NCI-H1436 treated with DMSO at 0.1 percent for 48 hours (cell line): ENCODE results near the gene PINLYP.

Source experiments
- DNase-seq: peaks from one replicate; lab custom pipeline; 2025; lab: John Stamatoyannopoulos, UW

Gene PINLYP

DNA sequence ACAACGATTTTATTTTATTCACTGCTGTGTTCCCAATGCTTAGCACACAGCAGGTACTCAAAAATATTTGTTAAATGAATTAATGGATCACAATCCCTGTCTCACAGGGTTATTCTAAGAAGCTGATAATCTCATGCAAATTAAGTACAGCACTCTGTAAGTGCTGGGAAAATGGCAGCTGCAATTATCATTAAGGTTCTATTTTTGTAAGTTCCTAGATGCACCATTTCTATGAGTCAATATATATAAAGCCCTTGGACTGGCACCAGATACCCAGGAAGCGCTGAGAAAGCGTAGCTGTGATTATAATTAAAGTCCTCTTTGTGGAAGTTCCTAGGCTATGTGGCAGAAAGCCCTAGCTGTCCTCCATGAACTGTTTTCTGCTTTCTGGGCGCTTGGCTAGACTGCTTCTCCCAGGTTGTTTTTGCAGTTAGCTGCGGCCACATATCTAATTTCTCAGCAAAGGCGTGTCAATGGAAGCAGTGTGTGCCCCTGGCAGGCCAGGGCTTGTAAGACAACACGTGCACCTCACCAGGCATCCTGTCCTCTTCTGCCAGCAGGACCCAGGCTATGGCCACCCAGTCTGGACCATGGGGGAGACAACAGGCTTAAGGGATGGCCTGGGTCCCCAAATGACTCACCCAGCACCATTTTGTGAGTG, 31.1 kb downstream of the PINLYP start:
- DNase-seq = peak; percentile 25

- no peak for DNase-seq
Observed at GRCh38 chr19:43607238-43608205, 31.9 kb downstream of the PINLYP start.

GRCh38 chr19:43609872-43610271, 34.3 kb downstream of the PINLYP start:
- DNase-seq = no peak

DNA sequence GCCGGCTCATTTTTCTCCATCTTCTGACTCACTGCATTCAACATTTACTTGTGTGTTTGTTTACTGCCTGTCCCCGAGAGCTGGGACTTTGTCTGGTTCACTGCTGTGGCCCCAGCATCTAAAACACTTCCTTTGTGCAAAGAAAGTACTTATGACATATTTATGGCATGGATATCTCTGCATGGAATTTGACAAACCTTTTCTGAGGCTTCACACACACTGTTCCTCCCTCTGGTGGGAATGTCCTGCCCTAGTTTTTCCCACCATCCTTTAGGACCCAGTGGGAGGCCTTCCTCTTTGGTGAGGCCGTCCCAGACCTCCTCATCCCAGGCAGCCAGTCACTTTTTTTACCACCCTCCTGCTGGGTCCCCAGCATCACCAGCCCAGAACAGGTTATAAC, 34.9 kb downstream of the PINLYP start:
- no peak for DNase-seq

DNA sequence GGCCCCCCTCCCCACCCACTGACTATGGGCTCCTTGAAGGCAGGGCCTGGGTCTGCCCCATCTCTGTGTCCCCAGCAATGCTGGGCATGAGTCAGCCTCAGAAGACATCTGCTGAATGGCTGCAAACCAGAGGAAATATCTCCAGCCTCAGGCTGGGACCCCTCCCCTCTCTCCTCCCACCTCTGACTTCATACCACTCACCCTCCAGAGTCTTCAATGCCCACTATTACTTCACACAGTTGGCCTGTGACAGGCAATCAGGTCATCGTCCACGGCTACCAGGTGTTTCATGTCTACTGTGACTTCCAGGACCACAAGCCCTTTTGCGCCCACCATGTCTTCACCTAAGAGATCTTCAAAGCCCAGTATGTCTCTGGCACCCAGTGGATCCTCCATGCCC, 36.2 kb downstream of the PINLYP start, which contains the start of gene SRRM5:
Gene SRRM5 (plus strand): TSS at position 301 of the 400 bp plus-strand sequence. CDS start 34 bp downstream, at position 335.
- DNase-seq = no peak

DNA sequence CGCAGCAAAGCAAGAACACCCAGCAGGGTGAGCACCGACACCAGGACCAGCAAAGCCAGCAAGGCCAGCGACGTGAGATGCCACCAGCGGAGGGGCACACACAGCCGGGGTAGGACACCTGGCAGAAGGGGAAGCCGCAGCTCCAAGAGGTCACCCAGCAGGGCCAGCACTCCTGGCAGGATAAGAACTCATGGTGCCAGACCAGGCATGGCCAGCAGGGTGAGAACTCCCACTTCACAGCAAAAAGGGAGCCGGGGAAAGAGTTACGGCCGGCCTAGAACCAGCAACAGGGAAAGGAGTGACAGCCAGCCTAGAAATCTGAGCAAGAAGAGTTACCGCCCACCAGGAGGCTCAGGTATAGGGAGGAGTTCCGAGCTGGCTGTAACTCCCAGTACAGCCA, 36.8 kb downstream of the PINLYP start:
- no peak for DNase-seq

- DNase-seq = no peak
Observed at GRCh38 chr19:43616306-43616705, 40.7 kb downstream of the PINLYP start.

DNA sequence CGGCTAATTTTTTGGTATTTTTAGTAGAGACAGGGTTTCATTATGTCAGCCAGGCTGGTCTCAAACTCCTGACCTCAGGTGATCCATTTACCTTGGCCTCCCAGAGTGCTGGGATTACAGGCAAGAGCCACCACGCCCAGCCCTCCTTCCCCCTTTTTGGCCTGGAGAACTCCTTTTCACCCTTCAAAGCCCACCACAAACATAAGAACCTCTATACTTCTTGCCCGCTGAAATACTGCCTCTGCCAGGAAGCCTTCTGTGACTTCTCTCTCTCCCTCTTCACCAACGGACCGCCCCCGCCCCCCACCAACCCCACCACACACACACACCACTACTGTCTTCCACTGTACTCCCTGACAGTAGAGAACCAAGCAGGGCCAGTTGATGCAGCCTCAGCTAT, 41.4 kb downstream of the PINLYP start:
- DNase-seq = no peak

- peak; percentile 31 for DNase-seq
Observed at GRCh38 chr19:43618921-43619261, 43.3 kb downstream of the PINLYP start.

GRCh38 chr19:43619262-43620060, 43.9 kb downstream of the PINLYP start, which contains the start of gene ZNF428:
Gene ZNF428, minus strand, starts transcription at chr19:43619629. Its CDS starts 5,325 bp downstream, at chr19:43614304.
- peak; percentile 88 for DNase-seq

GRCh38 chr19:43620061-43621001, 44.7 kb downstream of the PINLYP start:
- no peak for DNase-seq

DNA sequence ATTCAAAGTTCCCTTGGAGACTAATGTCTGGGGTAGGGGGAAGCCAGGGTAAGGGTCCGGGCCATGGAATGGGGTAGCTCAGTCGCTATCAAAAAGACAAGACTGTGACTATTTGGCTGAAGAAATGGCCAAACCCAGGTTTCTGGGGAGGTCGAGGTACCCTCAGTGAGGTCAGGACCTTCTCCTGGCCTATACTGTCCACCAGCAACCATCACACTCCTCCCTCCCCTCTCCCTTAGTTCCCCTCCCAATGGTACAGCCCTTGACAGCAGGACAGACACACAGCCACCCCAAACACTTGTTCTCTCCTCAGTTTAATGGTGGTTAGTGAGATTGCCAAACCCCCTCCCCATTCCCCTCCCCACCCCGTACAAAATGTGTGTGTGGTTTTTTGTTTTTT, 46.5 kb downstream of the PINLYP start:
- no peak for DNase-seq

DNA sequence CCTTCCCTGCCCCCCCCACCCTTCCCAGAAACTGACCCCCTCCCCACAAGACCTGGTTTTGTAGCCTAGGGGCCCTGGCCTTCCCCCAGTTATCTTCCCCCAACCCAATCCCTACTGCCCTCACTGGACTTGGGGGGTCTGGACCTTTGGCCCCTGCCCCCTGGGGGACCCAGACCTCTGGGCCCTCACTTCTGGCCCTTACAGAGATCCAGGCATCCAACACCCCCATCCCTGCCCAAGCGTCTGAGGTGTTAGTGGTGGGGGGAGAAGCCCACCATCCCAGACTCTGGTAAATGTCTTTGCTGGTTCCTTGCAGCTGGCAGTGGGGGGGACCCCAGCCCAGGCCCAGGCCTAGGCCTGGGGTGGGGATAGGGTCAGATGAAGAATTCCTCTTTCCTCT, 47.4 kb downstream of the PINLYP start:
- DNase-seq = no peak

DNA sequence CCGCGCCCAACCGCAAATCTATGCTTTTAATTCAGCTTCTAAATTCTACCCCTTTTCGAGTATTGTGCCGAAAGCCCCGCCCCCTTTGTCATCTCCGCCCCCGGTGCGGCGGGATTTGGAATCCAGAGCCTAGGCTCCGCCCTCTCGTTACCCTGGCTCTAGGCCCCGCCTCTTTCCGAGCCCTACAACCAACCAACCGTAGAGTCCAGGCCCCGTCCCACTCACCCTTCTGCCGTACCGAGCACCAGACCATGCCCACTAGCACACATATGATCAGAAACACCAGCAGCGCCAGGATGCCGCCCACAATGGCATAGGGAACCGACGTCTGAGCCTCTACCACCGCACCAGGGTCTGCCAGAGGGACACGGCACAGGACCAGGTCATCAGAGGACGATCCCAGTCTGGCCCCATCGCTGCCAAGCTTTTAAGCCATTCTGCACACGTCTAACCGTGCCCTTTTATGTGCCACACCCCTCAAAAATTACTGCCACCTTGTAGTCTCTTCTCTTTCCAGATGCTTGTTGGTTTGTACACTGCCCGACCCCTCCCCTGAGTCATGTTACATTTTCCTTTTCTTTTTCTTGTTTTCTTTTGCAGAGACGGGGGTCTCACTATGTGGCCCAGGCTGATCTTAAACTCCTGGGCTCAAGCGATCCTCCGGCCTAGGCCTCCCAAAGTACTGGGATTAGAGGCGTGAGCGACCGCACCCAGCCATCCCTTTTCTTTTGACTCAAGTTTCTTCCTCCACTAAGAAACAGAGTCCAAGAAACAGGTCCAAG, 48.5 kb downstream of the PINLYP start:
- no peak for DNase-seq

DNA sequence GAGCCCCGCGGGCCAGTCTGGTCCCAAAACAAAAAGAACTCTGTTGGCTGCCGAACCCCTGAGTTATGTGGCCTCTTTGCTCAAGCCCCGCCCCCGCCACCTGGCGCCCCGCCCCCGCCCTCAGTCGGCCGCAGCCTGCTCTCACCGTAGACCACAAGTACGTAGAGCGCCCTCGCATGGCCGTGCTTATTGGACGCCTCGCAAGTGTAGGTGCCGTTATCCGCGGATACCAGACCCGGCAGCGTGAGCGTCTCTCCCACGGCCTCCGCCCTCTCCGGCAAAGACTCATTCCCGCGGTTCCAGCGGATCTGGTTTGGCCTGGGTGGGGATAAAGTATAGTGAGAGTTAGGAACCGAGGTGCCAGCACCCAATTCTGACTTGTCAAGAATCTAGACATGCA, 49.3 kb downstream of the PINLYP start:
- no peak for DNase-seq

DNA sequence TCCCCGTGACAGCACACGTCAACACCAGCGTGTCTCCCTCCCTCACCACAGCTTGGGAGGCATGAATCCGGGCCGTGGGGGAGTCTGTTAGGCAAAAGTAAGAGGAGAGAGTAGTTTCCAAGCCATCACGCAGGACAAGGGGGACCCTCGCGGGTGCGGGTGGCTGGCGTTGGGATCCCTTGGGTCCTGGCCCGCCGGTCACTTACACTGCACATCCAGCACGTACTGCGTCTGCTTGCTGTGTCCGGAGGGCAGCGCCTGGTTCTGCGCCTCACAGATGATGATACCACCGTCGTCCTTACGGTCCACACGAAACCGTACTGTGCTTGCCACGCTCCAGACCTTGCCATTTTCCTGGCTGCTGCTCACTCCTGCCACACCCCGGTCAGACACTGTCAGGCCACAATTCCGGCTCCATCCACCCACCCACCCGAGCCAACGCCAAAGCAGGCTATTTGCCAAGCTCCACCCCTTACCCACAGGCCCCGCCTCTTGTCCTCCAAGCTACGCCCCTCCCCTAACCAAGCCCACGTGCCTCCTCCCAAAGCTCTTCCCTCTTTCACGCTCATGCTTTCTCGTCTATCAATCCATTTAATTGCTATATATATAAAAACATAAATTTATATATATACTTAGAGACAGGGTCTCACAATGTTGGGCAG, 50.4 kb downstream of the PINLYP start:
- DNase-seq = no peak

DNA sequence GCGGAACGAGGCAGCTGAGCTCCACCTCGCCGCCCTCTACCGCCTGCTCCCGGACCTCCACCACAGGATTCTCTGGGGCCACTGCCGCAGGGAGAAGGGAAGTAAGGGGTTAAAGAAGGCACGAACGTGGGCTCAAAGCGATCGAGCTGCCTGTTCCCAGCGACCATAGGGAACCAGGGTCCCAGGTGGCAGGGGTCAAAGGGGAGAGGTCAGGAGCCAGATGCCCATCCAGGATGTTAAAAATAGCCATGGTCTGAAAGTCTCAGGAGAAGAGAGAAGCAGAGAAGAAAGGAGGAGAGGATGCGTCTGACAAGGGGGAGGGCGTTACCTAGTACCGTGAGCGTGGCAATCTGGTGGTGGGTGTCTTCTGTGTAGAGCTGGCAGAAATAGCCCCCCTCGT, 51.2 kb downstream of the PINLYP start:
- DNase-seq = no peak

GRCh38 chr19:43628646-43629326, 53.2 kb downstream of the PINLYP start:
- no peak for DNase-seq

DNA sequence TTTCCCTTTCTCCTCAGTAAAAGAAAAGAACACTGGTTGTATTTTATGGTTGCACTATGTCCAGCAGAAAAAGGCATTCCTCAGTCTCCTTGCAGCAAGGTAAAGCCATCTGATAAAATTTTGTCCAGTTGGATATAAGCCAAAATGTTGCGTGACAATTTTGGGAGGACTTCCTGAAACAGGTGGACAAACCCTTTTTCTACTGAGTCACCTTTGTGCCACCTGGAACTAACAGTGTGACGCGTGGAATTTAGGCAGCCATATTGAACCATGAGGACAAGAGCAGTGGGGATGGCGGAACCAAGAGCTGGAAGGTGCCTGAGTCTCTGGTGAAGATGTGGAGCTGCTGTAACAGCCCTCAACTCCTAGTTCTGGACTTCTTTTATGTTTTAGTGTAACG, 55.9 kb downstream of the PINLYP start:
- DNase-seq = no peak
